Esophagus muscularis mucosa (tissue), 4 donors: Measurements from ENCODE around the gene AFAP1. TPM values are rescaled to one million over a fixed set of nuclear protein-coding genes. Genes with fewer than 3 reads are reported as not detected.

Experiments
- DNase-seq: peaks from one replicate; pipeline ENCODE4 v3.0.0-alpha.2; 2017; ENCODE audit errors: extremely low spot score
- H3K27ac ChIP-seq, 4 donors: fragments of 200-600 bp; sonication (generic); replicated peaks in 1 of 4; 1 replicate in 3 of 4; 2 replicates in 1 of 4; pipeline ENCODE4 v1.5.1; 2016 to 2019; ENCODE audit warnings: mild to moderate bottlenecking in 1 of 4
- H3K27me3 ChIP-seq, 4 donors: fragments of 200-600 bp; sonication (generic); one replicate each; pipeline versions ENCODE4 v1.5.1 to v1.6.0; 2016 to 2019
- H3K36me3 ChIP-seq, 4 donors: fragments of 200-600 bp; sonication (generic); one replicate each; pipeline ENCODE4 v1.5.1; 2016 to 2019
- H3K4me1 ChIP-seq, 4 donors: fragments of 200-600 bp; sonication (generic); one replicate each; pipeline ENCODE4 v1.5.1; 2016 to 2019
- H3K4me3 ChIP-seq, 4 donors: fragments of 200-600 bp; sonication (generic); 1 replicate in 2 of 4; 2 replicates in 2 of 4; pipeline ENCODE4 v1.5.1; 2016 to 2019; ENCODE audit warnings: mild to moderate bottlenecking in 4 of 4, moderate library complexity in 1 of 4
- H3K9me3 ChIP-seq, 4 donors: fragments of 200-600 bp; sonication (generic); 1 replicate in 3 of 4; 2 replicates in 1 of 4; pipeline ENCODE4 v1.5.1; 2016 to 2019
- CTCF ChIP-seq, 3 experiments: fragments of 200-600 bp in 2 of 3; fragments of 450-650 bp in 1 of 3; sonication (generic) in 2 of 3; IDR thresholded peaks; one replicate each; pipeline ENCODE4 v1.5.1; 2017 to 2019; ENCODE audit warnings: antibody characterized with exemption in 3 of 3, mild to moderate bottlenecking in 2 of 3, moderate library complexity in 1 of 3
- EP300 ChIP-seq: sonication (generic); formaldehyde crosslinking; IDR thresholded peaks from one replicate; pipeline ENCODE4 v1.6.1; 2017; ENCODE audit warnings: antibody characterized with exemption
- POLR2A ChIP-seq: fragments of 450-650 bp; IDR thresholded peaks from one replicate; pipeline ENCODE4 v1.6.1; 2017; ENCODE audit warnings: antibody characterized with exemption, moderate library complexity, mild to moderate bottlenecking, low read depth
- POLR2AphosphoS5 ChIP-seq, 2 donors: sonication (generic); formaldehyde crosslinking; IDR thresholded peaks; one replicate each; pipeline ENCODE4 v1.6.1; 2017; ENCODE audit warnings: antibody characterized with exemption in 2 of 2
- WGBS: methylation state at CpG from one replicate; pipeline ENCODE4 v1.1.5; 2018; 5-methylcytosine and 5-hydroxymethylcytosine counted together
- intact Hi-C: fragments of 100-400 bp; cut with DNase I; formaldehyde crosslinking; loops from one replicate; pipeline ENCODE4 v1.15.1; 2023
- total RNA-seq, 4 donors: library from RNA; depleted of rRNA; stranded (reverse); fragments of >200 nt; gene quantifications; one replicate each; pipeline versions ENCODE4 v1.1.0 to v1.2.1, GENCODE V29; 2016

The AFAP1 gene
- total RNA-seq, 4 donors from 2014 or later: 37.8 to 71.3 (median 50.9) TPM

GRCh38 chr4:7785017-7785416, 154.6 kb downstream of the AFAP1 start:
- H3K4me3 ChIP-seq: no peak overlapping the region
- WGBS: 91% methylated on average over 11 of the region's 11 CpGs
- TF ChIP-seq POLR2A (no peak), EP300 (no peak), CTCF (IDR thresholded peaks at IDR 0.05) (no peak), POLR2AphosphoS5 (IDR thresholded peaks at IDR 0.05) (no peak)
- H3K27me3 ChIP-seq: no peaks in the 10 kb centered on the region
- peaks cover 37 to 59% (median 49%) of the 10 kb centered on the region in 4 donors for H3K4me1 ChIP-seq
- H3K27ac ChIP-seq: no peak overlapping the region
- no peak for DNase-seq
- peaks cover 0 to 63% (median 17%) of the 10 kb centered on the region in 4 donors for H3K36me3 ChIP-seq
- H3K9me3 ChIP-seq: no peaks in the 10 kb centered on the region
- intact Hi-C loops: no loop called here

- no peak overlapping the region for H3K4me3 ChIP-seq
- peaks cover 31 to 59% (median 49%) of the 10 kb centered on the region in 4 donors for H3K4me1 ChIP-seq
- WGBS: 92% methylated on average over 14 of the region's 14 CpGs
- H3K27me3 ChIP-seq: no peaks in the 10 kb centered on the region
- intact Hi-C loops: no loop called here
- no peak for TF ChIP-seq EP300
- TF ChIP-seq POLR2AphosphoS5 (IDR thresholded peaks at IDR 0.05): no peak
- TF ChIP-seq POLR2A: no peak
- no peak for TF ChIP-seq CTCF (IDR thresholded peaks at IDR 0.05)
- DNase-seq: no peak
- H3K27ac ChIP-seq: no peak overlapping the region
- H3K36me3 ChIP-seq: peaks cover 0 to 63% (median 17%) of the 10 kb centered on the region in 4 donors
- H3K9me3 ChIP-seq: no peaks in the 10 kb centered on the region
Observed at GRCh38 chr4:7784131-7784870, 155.4 kb downstream of the AFAP1 start.

GRCh38 chr4:7783541-7783940, 156.1 kb downstream of the AFAP1 start:
- DNase-seq: no peak
- intact Hi-C loops: no loop called here
- H3K9me3 ChIP-seq: no peaks in the 10 kb centered on the region
- WGBS: 87% methylated on average over 8 of the region's 8 CpGs
- H3K27ac ChIP-seq: peak overlapping the region in 3 of 4 donors; percentile 11 to 39 (median 37)
- H3K4me3 ChIP-seq: no peak overlapping the region
- H3K36me3 ChIP-seq: peaks cover under 1 to 60% (median 17%) of the 10 kb centered on the region in 4 donors
- no peaks in the 10 kb centered on the region for H3K27me3 ChIP-seq
- peaks cover 25 to 59% (median 49%) of the 10 kb centered on the region in 4 donors for H3K4me1 ChIP-seq
- no peak for TF ChIP-seq POLR2AphosphoS5 (IDR thresholded peaks at IDR 0.05)
- TF ChIP-seq CTCF (IDR thresholded peaks at IDR 0.05): no peak
- no peak for TF ChIP-seq POLR2A
- TF ChIP-seq EP300: no peak

GRCh38 chr4:7782783-7783182, 156.9 kb downstream of the AFAP1 start:
- Histone ChIP-seq H3K4me1 (peaks cover 23 to 60% (median 53%) of the 10 kb centered on the region in 4 donors), H3K27ac (peak overlapping the region; percentile 11 to 39 (median 30)), H3K4me3 (no peak overlapping the region), H3K9me3 (no peaks in the 10 kb centered on the region), H3K27me3 (no peaks in the 10 kb centered on the region), H3K36me3 (peaks cover 8 to 62% (median 23%) of the 10 kb centered on the region in 4 donors)
- DNase-seq: no peak
- intact Hi-C loops: no loop called here
- TF ChIP-seq EP300 (no peak), POLR2A (no peak), POLR2AphosphoS5 (IDR thresholded peaks at IDR 0.05) (no peak), CTCF (IDR thresholded peaks at IDR 0.05) (no peak)
- 33% methylated on average over 8 of the region's 8 CpGs for WGBS

- Histone ChIP-seq H3K4me3 (no peak overlapping the region), H3K9me3 (no peaks in the 10 kb centered on the region), H3K4me1 (peaks cover 23 to 60% (median 54%) of the 10 kb centered on the region in 4 donors), H3K36me3 (peaks cover 15 to 62% (median 29%) of the 10 kb centered on the region in 4 donors), H3K27ac (peak overlapping the region; percentile 11 to 39 (median 31)), H3K27me3 (no peaks in the 10 kb centered on the region)
- no peak for TF ChIP-seq CTCF (IDR thresholded peaks at IDR 0.05)
- TF ChIP-seq EP300: no peak
- TF ChIP-seq POLR2A: no peak
- TF ChIP-seq POLR2AphosphoS5 (IDR thresholded peaks at IDR 0.05): no peak
- no peak for DNase-seq
- intact Hi-C loops: no loop called here
- WGBS: 79% methylated on average over 17 of the region's 17 CpGs
Observed at GRCh38 chr4:7781993-7782392, 157.7 kb downstream of the AFAP1 start.
